HL-60 (cell line): ENCODE data around the gene ALX4.

Experiments
- CTCF ChIP-seq: IDR thresholded peaks from one replicate; pipeline ENCODE4 v1.5.1; 2011; ENCODE audit warnings: low read length, control low read depth, inconsistent platforms; ENCODE audit not compliant: insufficient read depth
- GABPA ChIP-seq: IDR thresholded peaks from 2 replicates; pipeline ENCODE4 v1.6.1; 2012; ENCODE audit warnings: low read depth
- POLR2AphosphoS5 ChIP-seq: IDR thresholded peaks from 2 replicates; pipeline ENCODE4 v1.6.1; 2012; ENCODE audit warnings: low read depth
- REST ChIP-seq: IDR thresholded peaks from 2 replicates; pipeline ENCODE4 v1.6.1; 2012; ENCODE audit warnings: low read depth; ENCODE audit not compliant: insufficient replicate concordance

GRCh38 chr11:44267006-44267749, 42.8 kb downstream of the ALX4 start:
- TF ChIP-seq POLR2AphosphoS5 (no peak), CTCF (no peak), REST (no peak), GABPA (no peak)
